ENCODE results near the gene KCNG2.

KCNG2 gene

GRCh38 chr18:79769698-79770500, 27.8 kb upstream of the KCNG2 start:
- DNase-seq: no peak

GRCh38 chr18:79770501-79770815, 27.3 kb upstream of the KCNG2 start:
- DNase-seq: no peak

GRCh38 chr18:79770826-79771225, 26.9 kb upstream of the KCNG2 start:
- no peak for DNase-seq

- no peak for DNase-seq
Measured at GRCh38 chr18:79771446-79772107, 26.2 kb upstream of the KCNG2 start.

- no peak for DNase-seq
Measured at GRCh38 chr18:79772108-79772864, 25.5 kb upstream of the KCNG2 start.

- DNase-seq: no peak
Measured at GRCh38 chr18:79772865-79773696, 24.7 kb upstream of the KCNG2 start.

GRCh38 chr18:79774111-79774510, 23.6 kb upstream of the KCNG2 start:
- DNase-seq: no peak

- no peak for DNase-seq
Measured at GRCh38 chr18:79775441-79776221, 22.1 kb upstream of the KCNG2 start.

GRCh38 chr18:79776674-79777073, 21.1 kb upstream of the KCNG2 start:
- no peak for DNase-seq

- no peak for DNase-seq
Measured at GRCh38 chr18:79778291-79778791, 19.4 kb upstream of the KCNG2 start.

GRCh38 chr18:79779021-79779699, 18.6 kb upstream of the KCNG2 start:
- no peak for DNase-seq

- DNase-seq: no peak
Measured at GRCh38 chr18:79779700-79780190, 18.0 kb upstream of the KCNG2 start.

- DNase-seq: no peak
Measured at GRCh38 chr18:79780547-79780946, 17.2 kb upstream of the KCNG2 start.

- no peak for DNase-seq
Measured at GRCh38 chr18:79781331-79781941, 16.3 kb upstream of the KCNG2 start.

GRCh38 chr18:79782566-79783308, 15.0 kb upstream of the KCNG2 start:
- no peak for DNase-seq

GRCh38 chr18:79784071-79784913, 13.4 kb upstream of the KCNG2 start:
- no peak for DNase-seq

- DNase-seq: no peak
Measured at GRCh38 chr18:79784965-79785770, 12.6 kb upstream of the KCNG2 start.

- DNase-seq: no peak
Measured at GRCh38 chr18:79785831-79786230, 11.9 kb upstream of the KCNG2 start.

Data from NK-92 treated with Interleukin-12 subunit alpha and Interleukin-12 subunit beta, amount 100 ng/mL, for 24 hours (cell line).